Prostate gland (tissue), 2 donors: ENCODE measurements around the gene BICDL1.

Source experiments
- POLR2A ChIP-seq: fragments of 450-650 bp; IDR thresholded peaks from one replicate; pipeline ENCODE4 v1.6.1; 2016; ENCODE audit warnings: antibody characterized with exemption, mild to moderate bottlenecking
- POLR2AphosphoS5 ChIP-seq: sonication (generic); formaldehyde crosslinking; IDR thresholded peaks from one replicate; pipeline ENCODE4 v1.6.1; 2017; ENCODE audit warnings: antibody characterized with exemption
- TF ChIP-seq, protein P1 (sequence below), 4 experiments: fragments of 200-600 bp in 2 of 4; fragments of 450-650 bp in 2 of 4; sonication (generic) in 2 of 4; IDR thresholded peaks; 1 replicate in 3 of 4; 2 replicates in 1 of 4; pipeline ENCODE4 v1.5.1; 2016 to 2019; ENCODE audit warnings: antibody characterized with exemption in 4 of 4, mild to moderate bottlenecking in 2 of 4, moderate library complexity in 2 of 4

GRCh38 chr12:120138366-120138765 lies 149.3 kb downstream of the BICDL1 start:
- TF ChIP-seq POLR2A (no peak), POLR2AphosphoS5 (no peak)
- TF ChIP-seq, protein P1, sequence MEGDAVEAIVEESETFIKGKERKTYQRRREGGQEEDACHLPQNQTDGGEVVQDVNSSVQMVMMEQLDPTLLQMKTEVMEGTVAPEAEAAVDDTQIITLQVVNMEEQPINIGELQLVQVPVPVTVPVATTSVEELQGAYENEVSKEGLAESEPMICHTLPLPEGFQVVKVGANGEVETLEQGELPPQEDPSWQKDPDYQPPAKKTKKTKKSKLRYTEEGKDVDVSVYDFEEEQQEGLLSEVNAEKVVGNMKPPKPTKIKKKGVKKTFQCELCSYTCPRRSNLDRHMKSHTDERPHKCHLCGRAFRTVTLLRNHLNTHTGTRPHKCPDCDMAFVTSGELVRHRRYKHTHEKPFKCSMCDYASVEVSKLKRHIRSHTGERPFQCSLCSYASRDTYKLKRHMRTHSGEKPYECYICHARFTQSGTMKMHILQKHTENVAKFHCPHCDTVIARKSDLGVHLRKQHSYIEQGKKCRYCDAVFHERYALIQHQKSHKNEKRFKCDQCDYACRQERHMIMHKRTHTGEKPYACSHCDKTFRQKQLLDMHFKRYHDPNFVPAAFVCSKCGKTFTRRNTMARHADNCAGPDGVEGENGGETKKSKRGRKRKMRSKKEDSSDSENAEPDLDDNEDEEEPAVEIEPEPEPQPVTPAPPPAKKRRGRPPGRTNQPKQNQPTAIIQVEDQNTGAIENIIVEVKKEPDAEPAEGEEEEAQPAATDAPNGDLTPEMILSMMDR (IDR thresholded peaks at IDR 0.05): no peak
